AG09309 (cell line): ENCODE measurements around the gene MAN1B1.
A peak's percentile ranks its signal among the peaks of the same experiment; 100 is the strongest.
"Not testable (repeated sequence)": the region's sequence is repeated elsewhere in the genome, so short reads cannot be mapped to it uniquely, and the experiment has no call there.

ENCODE experiments used
- DNase-seq: peaks from one replicate; pipeline ENCODE4 v3.0.0-alpha.2; 2010; ENCODE audit warnings: low read depth
- H3K4me3 ChIP-seq: 2 replicates; pipeline ENCODE4 v1.5.1; 2011; ENCODE audit warnings: mild to moderate bottlenecking, low read depth, low read length, moderate library complexity; ENCODE audit not compliant: control insufficient read depth
- TF ChIP-seq, protein P1 (sequence below): IDR thresholded peaks from 2 replicates; pipeline ENCODE4 v1.5.1; 2011; ENCODE audit warnings: mild to moderate bottlenecking, low read depth, low read length, inconsistent platforms; ENCODE audit not compliant: insufficient read depth, control insufficient read depth; ENCODE audit errors: missing control alignments

Gene MAN1B1

DNA sequence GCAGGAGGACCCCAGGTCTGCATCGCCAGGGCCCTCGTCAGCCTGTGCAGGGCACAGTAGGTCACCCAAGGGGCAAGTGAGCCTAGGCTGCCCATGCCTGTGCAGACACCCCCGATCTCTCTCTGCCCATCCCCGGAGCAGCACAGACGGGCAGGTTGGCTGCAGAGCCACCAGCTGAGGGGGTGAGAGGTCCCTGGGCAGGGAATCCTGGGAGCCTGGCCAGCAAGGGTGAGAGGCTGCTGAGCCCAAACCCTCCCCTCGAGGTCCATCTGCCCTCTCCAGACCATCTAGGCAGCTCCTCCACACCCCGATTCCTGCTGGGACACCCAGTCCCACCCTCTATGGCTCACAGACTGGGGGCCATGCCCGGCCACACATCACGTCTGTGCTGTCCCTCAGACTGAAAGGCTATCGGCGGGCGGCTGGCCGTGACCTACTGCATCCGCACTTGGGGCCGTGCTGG, 30.5 kb downstream of the MAN1B1 start:
- DNase-seq, result no peak
- H3K4me3 ChIP-seq, result no peak overlapping the region
- TF ChIP-seq, protein P1, sequence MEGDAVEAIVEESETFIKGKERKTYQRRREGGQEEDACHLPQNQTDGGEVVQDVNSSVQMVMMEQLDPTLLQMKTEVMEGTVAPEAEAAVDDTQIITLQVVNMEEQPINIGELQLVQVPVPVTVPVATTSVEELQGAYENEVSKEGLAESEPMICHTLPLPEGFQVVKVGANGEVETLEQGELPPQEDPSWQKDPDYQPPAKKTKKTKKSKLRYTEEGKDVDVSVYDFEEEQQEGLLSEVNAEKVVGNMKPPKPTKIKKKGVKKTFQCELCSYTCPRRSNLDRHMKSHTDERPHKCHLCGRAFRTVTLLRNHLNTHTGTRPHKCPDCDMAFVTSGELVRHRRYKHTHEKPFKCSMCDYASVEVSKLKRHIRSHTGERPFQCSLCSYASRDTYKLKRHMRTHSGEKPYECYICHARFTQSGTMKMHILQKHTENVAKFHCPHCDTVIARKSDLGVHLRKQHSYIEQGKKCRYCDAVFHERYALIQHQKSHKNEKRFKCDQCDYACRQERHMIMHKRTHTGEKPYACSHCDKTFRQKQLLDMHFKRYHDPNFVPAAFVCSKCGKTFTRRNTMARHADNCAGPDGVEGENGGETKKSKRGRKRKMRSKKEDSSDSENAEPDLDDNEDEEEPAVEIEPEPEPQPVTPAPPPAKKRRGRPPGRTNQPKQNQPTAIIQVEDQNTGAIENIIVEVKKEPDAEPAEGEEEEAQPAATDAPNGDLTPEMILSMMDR, result no peak

DNA sequence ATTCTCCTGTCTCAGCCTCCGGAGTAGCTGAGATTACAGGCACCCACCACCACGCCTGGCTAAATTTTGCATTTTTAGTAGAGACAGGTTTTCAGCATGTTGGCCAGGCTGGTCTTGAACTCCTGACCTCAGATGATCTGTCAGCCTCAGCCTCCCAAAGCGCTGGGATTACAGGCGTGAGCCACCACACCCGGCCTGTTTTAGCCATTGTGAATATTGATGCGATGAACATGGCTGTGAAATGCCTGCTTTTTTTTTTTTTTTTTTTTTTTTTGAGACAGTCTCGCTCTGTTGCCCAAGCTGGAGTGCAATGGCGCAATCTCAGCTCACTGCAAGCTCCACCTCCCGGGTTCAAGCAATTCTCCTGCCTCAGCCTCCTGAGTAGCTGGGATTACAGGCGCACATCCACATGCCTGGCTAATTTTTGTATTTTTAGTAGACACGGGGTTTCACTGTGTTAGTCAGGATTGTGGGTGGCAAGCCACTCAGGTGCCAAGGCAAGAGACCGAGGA, 31.4 kb downstream of the MAN1B1 start:
- DNase-seq, H3K4me3 ChIP-seq: not testable (repeated sequence)

DNA sequence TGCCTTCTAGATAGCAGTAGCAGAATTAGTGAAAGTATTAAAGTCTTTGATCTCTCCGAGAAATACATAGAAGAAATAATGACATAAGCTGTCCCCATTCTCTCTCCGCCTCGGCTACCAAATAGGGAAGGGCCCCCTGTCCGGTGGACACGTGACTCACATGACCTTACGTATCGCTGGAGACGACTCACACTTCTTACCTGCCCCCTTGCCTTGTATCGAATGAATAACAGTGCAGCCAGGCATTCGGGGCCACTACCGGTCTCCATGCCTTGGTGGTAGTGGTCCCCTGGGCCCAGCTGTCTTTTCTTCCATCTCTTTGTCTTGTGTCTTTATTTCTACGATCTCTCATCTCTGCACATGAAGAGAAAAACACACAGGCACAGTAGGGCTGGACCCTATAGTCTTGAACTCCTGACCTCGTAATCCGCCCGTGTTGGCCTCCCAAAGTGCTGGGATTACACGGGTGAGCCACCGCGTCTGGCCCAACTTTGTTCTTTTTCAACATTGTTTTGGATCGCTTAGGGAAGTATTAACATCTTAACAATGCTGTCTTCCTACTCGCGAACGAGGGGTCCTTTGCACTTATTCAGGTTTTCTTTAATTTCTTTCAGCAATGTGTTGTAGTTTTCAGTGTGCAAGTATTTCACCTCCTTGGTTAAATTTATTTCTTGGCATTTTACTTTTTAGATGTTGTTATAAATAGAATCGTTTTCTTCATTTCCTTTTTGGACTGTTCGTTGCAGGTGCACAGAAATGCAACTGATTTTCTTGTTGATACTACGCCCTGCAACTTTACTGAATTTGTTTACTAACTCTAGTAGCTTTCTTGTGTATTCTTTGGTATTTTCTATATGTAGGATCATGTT, 35.4 kb downstream of the MAN1B1 start:
- H3K4me3 ChIP-seq, DNase-seq: not testable (repeated sequence)

DNA sequence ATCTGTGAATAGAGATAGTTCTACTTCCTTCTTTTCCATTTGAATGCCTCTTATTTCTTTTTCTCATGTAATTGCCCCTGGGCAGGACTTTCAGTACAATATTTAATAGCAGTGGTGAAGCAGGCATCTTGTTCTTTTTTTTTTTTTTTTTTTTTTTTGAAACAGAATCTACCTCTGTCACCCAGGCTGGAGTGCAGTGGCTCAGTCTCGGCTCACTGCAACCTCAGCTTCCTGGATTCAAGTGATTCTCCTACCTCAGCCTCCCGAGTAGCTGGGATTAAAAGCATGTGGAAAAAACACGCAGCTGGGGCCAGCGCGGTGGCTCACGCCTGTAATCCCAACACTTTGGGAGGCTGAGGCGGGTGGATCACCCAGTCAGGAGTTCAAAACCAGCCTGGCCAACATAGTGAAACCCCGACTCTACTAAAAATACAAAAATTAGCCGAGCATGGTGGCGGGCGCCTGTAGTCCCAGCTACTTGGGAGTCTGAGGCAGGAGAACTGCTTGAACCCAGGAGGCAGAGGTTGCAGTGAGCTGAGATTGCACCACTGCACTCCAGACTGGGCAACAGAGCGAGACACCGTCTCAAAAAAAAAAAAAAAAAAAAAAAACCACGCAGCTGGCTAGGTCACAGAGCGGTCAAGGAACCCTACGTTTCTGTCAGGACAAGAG, 36.1 kb downstream of the MAN1B1 start:
- not testable (repeated sequence) for DNase-seq, H3K4me3 ChIP-seq

DNA sequence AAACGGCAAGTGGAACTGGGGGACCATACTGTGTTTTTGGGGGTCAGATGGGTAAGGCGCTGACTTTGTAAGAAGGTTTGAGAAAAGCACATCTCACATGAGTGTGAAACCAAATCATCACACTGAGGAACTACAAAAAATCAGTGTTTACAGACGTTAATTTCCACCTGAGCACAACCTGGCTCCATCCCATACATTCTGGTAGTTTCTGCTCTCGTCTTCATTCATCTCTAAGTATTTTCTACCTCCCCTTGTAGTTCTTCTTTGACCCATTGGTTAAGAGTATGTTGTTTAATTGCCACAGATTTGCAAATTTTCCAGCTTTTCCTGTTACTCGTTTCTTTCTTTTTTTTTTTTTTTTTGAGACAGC, 36.7 kb downstream of the MAN1B1 start:
- DNase-seq, result no peak
- TF ChIP-seq, protein P1, result no peak
- H3K4me3 ChIP-seq, result no peak overlapping the region

DNA sequence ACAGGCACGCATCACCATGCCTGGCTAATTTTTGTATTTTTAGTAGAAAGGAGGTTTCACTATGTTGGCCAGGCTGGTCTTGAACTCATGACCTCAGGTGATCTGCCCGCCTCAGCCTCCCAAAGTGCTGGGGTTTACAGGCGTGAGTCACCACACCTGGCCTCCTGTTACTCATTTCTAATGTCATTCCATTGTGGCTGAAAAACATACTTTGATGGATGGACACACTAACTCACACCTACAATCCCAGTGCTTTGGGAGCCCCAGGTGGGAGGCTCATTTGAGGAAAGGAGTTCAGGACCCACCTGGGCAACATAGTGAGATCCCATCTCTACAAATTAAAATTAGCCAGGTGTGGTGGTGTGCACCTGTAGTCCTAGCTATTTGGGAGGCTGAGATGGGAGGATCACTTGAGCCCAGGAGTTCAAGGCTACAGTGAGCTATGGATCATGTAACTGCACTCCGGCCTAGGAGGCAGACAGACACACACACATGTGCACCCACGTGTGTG, 37.2 kb downstream of the MAN1B1 start:
- not testable (repeated sequence) for H3K4me3 ChIP-seq

DNA sequence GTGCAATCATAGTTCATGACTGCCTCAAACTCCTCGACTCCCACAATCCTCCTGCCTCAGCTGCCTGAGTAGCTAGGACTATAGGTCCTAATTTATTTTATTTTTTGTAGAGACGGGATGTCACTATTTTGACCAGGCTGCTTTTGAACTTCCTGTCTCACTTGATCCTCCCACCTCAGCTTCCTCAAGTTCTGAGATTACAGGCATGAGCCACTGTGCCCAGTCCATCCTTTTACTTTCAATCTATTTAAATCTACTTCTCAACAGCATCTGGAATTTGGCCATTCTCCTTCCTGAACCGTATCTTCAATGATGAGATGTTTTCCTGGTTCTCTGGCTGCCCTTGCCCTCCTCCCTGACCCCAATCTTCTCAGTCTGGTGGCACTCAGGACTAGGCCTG, 40.0 kb downstream of the MAN1B1 start:
- H3K4me3 ChIP-seq, result no peak overlapping the region
- no peak for DNase-seq
- TF ChIP-seq, protein P1, result no peak

More for the DNA sequence above, 37.2 kb downstream of the MAN1B1 start:
- not testable (repeated sequence) for DNase-seq

DNA sequence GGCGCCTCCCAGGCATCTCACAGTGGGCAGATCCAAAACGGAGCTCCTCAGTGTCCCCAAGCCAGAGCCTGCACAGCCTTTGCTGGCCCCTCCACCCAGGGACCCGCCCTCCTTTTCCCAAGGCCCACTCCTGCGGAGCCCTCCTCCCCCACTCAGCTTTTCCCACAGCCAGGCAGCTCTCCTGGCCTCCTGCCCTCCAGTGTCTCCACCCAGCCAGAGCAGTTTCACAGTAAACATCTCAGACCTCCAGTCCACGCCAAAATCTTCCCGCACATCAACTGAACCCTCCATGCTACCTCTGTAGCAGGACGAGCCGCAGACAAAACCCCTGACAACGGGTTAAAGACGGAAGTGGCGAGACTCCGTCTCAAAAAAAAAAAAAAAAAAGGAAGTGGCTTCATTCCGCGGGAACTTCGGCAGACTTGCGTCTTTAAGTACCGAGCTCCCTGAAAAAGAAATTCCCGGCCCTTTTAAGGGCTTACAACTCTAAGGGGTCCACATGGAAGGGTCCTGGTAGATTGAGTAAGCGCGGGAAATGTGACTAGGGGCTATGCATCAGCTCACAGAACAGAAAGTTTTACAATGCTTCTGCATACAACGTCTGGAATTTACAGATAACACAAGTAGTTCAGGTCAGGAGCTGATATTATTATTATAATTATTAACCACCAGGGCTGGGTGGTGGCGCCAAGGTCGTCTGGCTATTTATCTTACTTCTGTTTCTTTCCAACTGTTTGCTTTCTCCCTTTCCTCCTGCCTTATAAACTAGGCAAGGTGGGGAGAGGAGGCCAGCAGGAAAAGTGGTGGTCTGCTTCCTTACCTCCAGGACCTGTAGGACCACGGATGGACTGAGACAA, 40.7 kb downstream of the MAN1B1 start:
- peak overlapping the region; percentile 19 for H3K4me3 ChIP-seq
- no peak for DNase-seq
- TF ChIP-seq, protein P1, result no peak
